K562 (cell line): ENCODE data around the gene CHKB. TPM values are rescaled to one million over a fixed set of nuclear protein-coding genes. Genes with fewer than 3 reads are reported as not detected.

Experiments
- ARHGAP35 ChIP-seq: fragments of 450-650 bp; IDR thresholded peaks from 2 replicates; pipeline ENCODE4 v1.6.1; 2018; ENCODE audit not compliant: partially characterized antibody
- HIVEP1 ChIP-seq: fragments of 250-450 bp; sonication (Bioruptor Pico); IDR thresholded peaks from 2 replicates; pipeline ENCODE4 v1.4.0; 2020; ENCODE audit warnings: mild to moderate bottlenecking
- NCOA4 ChIP-seq: fragments of 450-650 bp; IDR thresholded peaks from 2 replicates; pipeline ENCODE4 v1.6.1; 2018; ENCODE audit warnings: mild to moderate bottlenecking; ENCODE audit not compliant: partially characterized antibody
- NFATC3 ChIP-seq: fragments of 450-650 bp; IDR thresholded peaks from 2 replicates; pipeline ENCODE4 v1.6.1; 2017; ENCODE audit warnings: mild to moderate bottlenecking
- POLR2AphosphoS2 ChIP-seq: IDR thresholded peaks from 2 replicates; pipeline ENCODE4 v1.6.1; 2012; ENCODE audit warnings: low read length, improper control_type of control experiment
- POLR2G ChIP-seq: fragments of 200-400 bp; formaldehyde crosslinking; IDR thresholded peaks from 2 replicates; pipeline ENCODE4 v1.6.1; 2017; ENCODE audit warnings: low read depth, mild to moderate bottlenecking, antibody characterized with exemption, low read length, moderate library complexity
- POLR3G ChIP-seq: IDR thresholded peaks from 2 replicates; pipeline ENCODE4 v1.6.1; 2011; ENCODE audit not compliant: insufficient read length, insufficient replicate concordance; ENCODE audit errors: extremely low read depth
- YY1 ChIP-seq, 3 experiments: IDR thresholded peaks; 2 replicates each; pipeline ENCODE4 v1.6.1; 2011; ENCODE audit warnings: low read length in 2 of 3, mild to moderate bottlenecking in 2 of 3, moderate library complexity in 2 of 3, borderline replicate concordance in 1 of 3, control low read depth in 1 of 3, low read depth in 1 of 3; ENCODE audit not compliant: insufficient read depth in 3 of 3, insufficient replicate concordance in 2 of 3, control insufficient read depth in 1 of 3, insufficient read length in 1 of 3; ENCODE audit errors: extremely low read depth in 1 of 3
- ZBTB1 ChIP-seq: sonication (generic); formaldehyde crosslinking; IDR thresholded peaks from 2 replicates; pipeline ENCODE4 v1.8.1; 2023; ENCODE audit warnings: missing genetic modification reagents, low read depth, mild to moderate bottlenecking, borderline replicate concordance
- ZNF717 ChIP-seq: fragments of 250-450 bp; sonication (Bioruptor Pico); IDR thresholded peaks from 2 replicates; pipeline ENCODE4 v1.5.0; 2021
- polyA plus RNA-seq, 8 experiments: library from polyadenylated mRNA; depleted of rRNA in 4 of 8; stranded (reverse) in 5 of 8; unstranded in 3 of 8; fragments of >200 nt; fragmentation: Nextera tagmentation in 2 of 8; fragmentation: Illumina TruSeq in 1 of 8; extraction: Ambion mirVana in 2 of 8; extraction: Trizol in 1 of 8; gene quantifications; 2 replicates each; pipeline versions ENCODE4 v1.2.1 to v1.2.3, GENCODE V29; 2011 to 2014; ENCODE audit warnings: inconsistent platforms in 1 of 8, missing spikeins in 1 of 8
- total RNA-seq, 7 experiments: library from RNA; depleted of rRNA in 6 of 7; stranded (reverse); fragments of >200 nt in 6 of 7; fragmentation: Illumina TruSeq in 2 of 7; extraction: Trizol in 2 of 7; gene quantifications; 2 replicates each; pipeline versions ENCODE4 v1.2.1 to v1.2.3, GENCODE V29; 2011 to 2021; ENCODE audit warnings: low replicate concordance in 1 of 7
- TF ChIP-seq, protein P1 (sequence below), 2 experiments: IDR thresholded peaks in 1 of 2; conservative IDR thresholded peaks in 1 of 2; 2 replicates each; pipeline ENCODE4 v1.6.1; 2016; ENCODE audit warnings: low read depth in 2 of 2, mild to moderate bottlenecking in 1 of 2, missing compliant biosample characterization in 1 of 2, missing genetic modification characterization in 1 of 2, moderate library complexity in 1 of 2
- TF ChIP-seq, protein P2 (sequence below): fragments of 450-650 bp; formaldehyde crosslinking; IDR thresholded peaks from 2 replicates; pipeline ENCODE4 v1.4.0; 2022; ENCODE audit warnings: mild to moderate bottlenecking, moderate library complexity
- TF ChIP-seq, protein P3 (sequence below): sonication (generic); formaldehyde crosslinking; IDR thresholded peaks from 2 replicates; pipeline ENCODE4 v1.8.0; 2023; ENCODE audit warnings: mild to moderate bottlenecking, missing genetic modification reagents
- TF ChIP-seq, protein P4 (sequence below): fragments of 250-450 bp; sonication (Bioruptor Pico); IDR thresholded peaks from 2 replicates; pipeline ENCODE4 v1.4.0; 2020; ENCODE audit warnings: mild to moderate bottlenecking, moderate library complexity, borderline replicate concordance
- TF ChIP-seq, protein P5 (sequence below): IDR thresholded peaks from 2 replicates; pipeline ENCODE4 v1.6.1; 2011; ENCODE audit not compliant: insufficient read length; ENCODE audit errors: extremely low read depth

CHKB gene
- total and polyA plus RNA-seq, 9 of the 15 experiments (the other 6 are each of a cell fraction or from before 2014, with no cell fraction given), result 2.7 to 31.0 (median 11.0) TPM

DNA sequence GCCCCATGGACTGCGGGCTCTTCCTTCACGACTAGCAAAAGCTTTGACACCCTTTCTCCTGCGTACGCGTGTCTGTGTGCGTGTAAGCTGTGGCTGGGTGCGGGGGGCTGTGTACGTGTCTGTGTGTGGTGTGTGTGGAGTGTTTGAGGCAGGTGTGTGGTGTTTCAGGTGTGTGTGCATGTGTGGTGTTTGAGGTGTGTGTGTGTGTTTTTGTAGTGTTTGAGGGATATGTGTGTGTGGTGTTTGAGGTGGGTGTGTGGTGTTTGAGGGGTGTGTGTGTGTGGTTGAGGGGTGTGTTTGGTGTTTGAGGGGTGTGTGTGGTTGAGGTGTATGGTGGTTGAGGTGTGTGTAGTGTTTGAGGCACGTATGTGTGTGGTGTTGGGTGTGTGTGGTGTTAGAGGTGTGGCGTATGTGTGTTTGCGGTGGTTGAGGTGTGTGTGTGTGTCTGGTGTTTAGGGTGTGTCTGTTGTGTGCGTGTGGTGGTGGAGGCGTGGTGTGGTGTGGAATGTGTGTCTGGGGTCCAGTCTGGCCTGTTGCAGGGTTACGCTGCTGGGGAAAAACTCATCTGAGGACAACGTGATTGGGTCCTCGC lies 46.0 kb upstream of the CHKB start (continued):
- TF ChIP-seq, protein P1, sequence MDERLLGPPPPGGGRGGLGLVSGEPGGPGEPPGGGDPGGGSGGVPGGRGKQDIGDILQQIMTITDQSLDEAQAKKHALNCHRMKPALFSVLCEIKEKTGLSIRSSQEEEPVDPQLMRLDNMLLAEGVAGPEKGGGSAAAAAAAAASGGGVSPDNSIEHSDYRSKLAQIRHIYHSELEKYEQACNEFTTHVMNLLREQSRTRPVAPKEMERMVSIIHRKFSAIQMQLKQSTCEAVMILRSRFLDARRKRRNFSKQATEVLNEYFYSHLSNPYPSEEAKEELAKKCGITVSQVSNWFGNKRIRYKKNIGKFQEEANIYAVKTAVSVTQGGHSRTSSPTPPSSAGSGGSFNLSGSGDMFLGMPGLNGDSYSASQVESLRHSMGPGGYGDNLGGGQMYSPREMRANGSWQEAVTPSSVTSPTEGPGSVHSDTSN (CRISPR knock-in tag; IDR thresholded peaks at IDR 0.05; ENCODE audit: low read depth), result no peak
- TF ChIP-seq, protein P1 (tag; conservative IDR thresholded peaks at IDR 0.05; ENCODE audit: low read depth), result no peak
- TF ChIP-seq, protein P2, sequence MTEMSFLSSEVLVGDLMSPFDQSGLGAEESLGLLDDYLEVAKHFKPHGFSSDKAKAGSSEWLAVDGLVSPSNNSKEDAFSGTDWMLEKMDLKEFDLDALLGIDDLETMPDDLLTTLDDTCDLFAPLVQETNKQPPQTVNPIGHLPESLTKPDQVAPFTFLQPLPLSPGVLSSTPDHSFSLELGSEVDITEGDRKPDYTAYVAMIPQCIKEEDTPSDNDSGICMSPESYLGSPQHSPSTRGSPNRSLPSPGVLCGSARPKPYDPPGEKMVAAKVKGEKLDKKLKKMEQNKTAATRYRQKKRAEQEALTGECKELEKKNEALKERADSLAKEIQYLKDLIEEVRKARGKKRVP (CRISPR knock-in tag), result no peak
- TF ChIP-seq ARHGAP35, result peak; percentile 30
- TF ChIP-seq ZNF717 (CRISPR knock-in tag), result no peak
- TF ChIP-seq, protein P3, sequence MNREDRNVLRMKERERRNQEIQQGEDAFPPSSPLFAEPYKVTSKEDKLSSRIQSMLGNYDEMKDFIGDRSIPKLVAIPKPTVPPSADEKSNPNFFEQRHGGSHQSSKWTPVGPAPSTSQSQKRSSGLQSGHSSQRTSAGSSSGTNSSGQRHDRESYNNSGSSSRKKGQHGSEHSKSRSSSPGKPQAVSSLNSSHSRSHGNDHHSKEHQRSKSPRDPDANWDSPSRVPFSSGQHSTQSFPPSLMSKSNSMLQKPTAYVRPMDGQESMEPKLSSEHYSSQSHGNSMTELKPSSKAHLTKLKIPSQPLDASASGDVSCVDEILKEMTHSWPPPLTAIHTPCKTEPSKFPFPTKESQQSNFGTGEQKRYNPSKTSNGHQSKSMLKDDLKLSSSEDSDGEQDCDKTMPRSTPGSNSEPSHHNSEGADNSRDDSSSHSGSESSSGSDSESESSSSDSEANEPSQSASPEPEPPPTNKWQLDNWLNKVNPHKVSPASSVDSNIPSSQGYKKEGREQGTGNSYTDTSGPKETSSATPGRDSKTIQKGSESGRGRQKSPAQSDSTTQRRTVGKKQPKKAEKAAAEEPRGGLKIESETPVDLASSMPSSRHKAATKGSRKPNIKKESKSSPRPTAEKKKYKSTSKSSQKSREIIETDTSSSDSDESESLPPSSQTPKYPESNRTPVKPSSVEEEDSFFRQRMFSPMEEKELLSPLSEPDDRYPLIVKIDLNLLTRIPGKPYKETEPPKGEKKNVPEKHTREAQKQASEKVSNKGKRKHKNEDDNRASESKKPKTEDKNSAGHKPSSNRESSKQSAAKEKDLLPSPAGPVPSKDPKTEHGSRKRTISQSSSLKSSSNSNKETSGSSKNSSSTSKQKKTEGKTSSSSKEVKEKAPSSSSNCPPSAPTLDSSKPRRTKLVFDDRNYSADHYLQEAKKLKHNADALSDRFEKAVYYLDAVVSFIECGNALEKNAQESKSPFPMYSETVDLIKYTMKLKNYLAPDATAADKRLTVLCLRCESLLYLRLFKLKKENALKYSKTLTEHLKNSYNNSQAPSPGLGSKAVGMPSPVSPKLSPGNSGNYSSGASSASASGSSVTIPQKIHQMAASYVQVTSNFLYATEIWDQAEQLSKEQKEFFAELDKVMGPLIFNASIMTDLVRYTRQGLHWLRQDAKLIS (CRISPR knock-in tag), result no peak
- TF ChIP-seq POLR2G, result no peak
- TF ChIP-seq POLR2AphosphoS2, result no peak
- TF ChIP-seq, protein P4, sequence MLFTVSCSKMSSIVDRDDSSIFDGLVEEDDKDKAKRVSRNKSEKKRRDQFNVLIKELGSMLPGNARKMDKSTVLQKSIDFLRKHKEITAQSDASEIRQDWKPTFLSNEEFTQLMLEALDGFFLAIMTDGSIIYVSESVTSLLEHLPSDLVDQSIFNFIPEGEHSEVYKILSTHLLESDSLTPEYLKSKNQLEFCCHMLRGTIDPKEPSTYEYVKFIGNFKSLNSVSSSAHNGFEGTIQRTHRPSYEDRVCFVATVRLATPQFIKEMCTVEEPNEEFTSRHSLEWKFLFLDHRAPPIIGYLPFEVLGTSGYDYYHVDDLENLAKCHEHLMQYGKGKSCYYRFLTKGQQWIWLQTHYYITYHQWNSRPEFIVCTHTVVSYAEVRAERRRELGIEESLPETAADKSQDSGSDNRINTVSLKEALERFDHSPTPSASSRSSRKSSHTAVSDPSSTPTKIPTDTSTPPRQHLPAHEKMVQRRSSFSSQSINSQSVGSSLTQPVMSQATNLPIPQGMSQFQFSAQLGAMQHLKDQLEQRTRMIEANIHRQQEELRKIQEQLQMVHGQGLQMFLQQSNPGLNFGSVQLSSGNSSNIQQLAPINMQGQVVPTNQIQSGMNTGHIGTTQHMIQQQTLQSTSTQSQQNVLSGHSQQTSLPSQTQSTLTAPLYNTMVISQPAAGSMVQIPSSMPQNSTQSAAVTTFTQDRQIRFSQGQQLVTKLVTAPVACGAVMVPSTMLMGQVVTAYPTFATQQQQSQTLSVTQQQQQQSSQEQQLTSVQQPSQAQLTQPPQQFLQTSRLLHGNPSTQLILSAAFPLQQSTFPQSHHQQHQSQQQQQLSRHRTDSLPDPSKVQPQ (CRISPR knock-in tag), result no peak
- no peak for TF ChIP-seq NFATC3
- TF ChIP-seq YY1 (IDR thresholded peaks at IDR 0.05; ENCODE audit: borderline replicate concordance in 1 of 3, control insufficient read depth in 1 of 3, extremely low read depth in 1 of 3, insufficient read depth in 3 of 3, insufficient read length in 1 of 3, insufficient replicate concordance in 2 of 3, low read depth in 1 of 3, low read length in 2 of 3), result no peak
- TF ChIP-seq NCOA4, result no peak
- no peak for TF ChIP-seq POLR3G
- TF ChIP-seq ZBTB1 (CRISPR knock-in tag), result no peak; the same call in 1 of the 2 replicates
- TF ChIP-seq, protein P5, sequence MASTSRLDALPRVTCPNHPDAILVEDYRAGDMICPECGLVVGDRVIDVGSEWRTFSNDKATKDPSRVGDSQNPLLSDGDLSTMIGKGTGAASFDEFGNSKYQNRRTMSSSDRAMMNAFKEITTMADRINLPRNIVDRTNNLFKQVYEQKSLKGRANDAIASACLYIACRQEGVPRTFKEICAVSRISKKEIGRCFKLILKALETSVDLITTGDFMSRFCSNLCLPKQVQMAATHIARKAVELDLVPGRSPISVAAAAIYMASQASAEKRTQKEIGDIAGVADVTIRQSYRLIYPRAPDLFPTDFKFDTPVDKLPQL, result no peak
- TF ChIP-seq HIVEP1 (CRISPR knock-in tag), result no peak
